Activated CD4-positive, CD25-positive, alpha-beta regulatory T cell treated with anti-CD3 and anti-CD28 coated beads, Interleukin-2, amount 50 U/mL, for 72 hours (primary cell): Measurements from ENCODE around the gene BUD23.
"Not testable (repeated sequence)": the region's sequence is repeated elsewhere in the genome, so short reads cannot be mapped to it uniquely, and the experiment has no call there.

ENCODE experiments used
- DNase-seq: peaks from one replicate; pipeline ENCODE4 v3.0.0; 2021

BUD23 gene

GRCh38 chr7:73719806-73720169, 36.4 kb downstream of the BUD23 start:
- no peak for DNase-seq

- not testable (repeated sequence) for DNase-seq
These were observed 37.0 kb downstream of the BUD23 start for GRCh38 chr7:73720443-73720842.

GRCh38 chr7:73721377-73721817, 38.0 kb downstream of the BUD23 start:
- no peak for DNase-seq

GRCh38 chr7:73722182-73722581, 38.8 kb downstream of the BUD23 start:
- not testable (repeated sequence) for DNase-seq

- no peak for DNase-seq
These were observed 39.4 kb downstream of the BUD23 start for GRCh38 chr7:73722785-73723184.

GRCh38 chr7:73723813-73724212, 40.4 kb downstream of the BUD23 start:
- no peak for DNase-seq

GRCh38 chr7:73726083-73726466, 42.7 kb downstream of the BUD23 start:
- DNase-seq = no peak

- no peak for DNase-seq
These were observed 44.6 kb downstream of the BUD23 start for GRCh38 chr7:73727952-73728351.

GRCh38 chr7:73728551-73728950, 45.2 kb downstream of the BUD23 start:
- DNase-seq = no peak

- DNase-seq = no peak
These were observed 47.1 kb downstream of the BUD23 start for GRCh38 chr7:73730485-73730884.

GRCh38 chr7:73732397-73732796, 49.0 kb downstream of the BUD23 start:
- DNase-seq = no peak

GRCh38 chr7:73734619-73735527, 51.5 kb downstream of the BUD23 start:
- DNase-seq = peak; percentile 82

- no peak for DNase-seq
These were observed 52.1 kb downstream of the BUD23 start for GRCh38 chr7:73735528-73735905.

- DNase-seq = no peak
These were observed 53.5 kb downstream of the BUD23 start for GRCh38 chr7:73736885-73737284.

- no peak for DNase-seq
These were observed 54.3 kb downstream of the BUD23 start for GRCh38 chr7:73737491-73738219.

- peak; percentile 66 for DNase-seq
These were observed 54.8 kb downstream of the BUD23 start for GRCh38 chr7:73738220-73738611.

- peak; percentile 99 for DNase-seq
These were observed 55.4 kb downstream of the BUD23 start, which contains the start of gene ABHD11 for GRCh38 chr7:73738612-73739386. ABHD11 (minus strand) TSS chr7:73738802; CDS start chr7:73738770, 32 bp downstream.

- DNase-seq = no peak
These were observed 56.0 kb downstream of the BUD23 start for GRCh38 chr7:73739387-73739767.

- no peak for DNase-seq
These were observed 56.8 kb downstream of the BUD23 start for GRCh38 chr7:73740212-73740611.

GRCh38 chr7:73740771-73741170, 57.4 kb downstream of the BUD23 start:
- DNase-seq = no peak

- DNase-seq = no peak
These were observed 58.2 kb downstream of the BUD23 start for GRCh38 chr7:73741600-73741999.

GRCh38 chr7:73742338-73742752, 58.9 kb downstream of the BUD23 start:
- DNase-seq = no peak
